Esophagus squamous epithelium (tissue), 4 donors: Measurements from ENCODE around the gene TUBGCP5.

Source experiments
- CTCF ChIP-seq, 6 experiments: fragments of 450-650 bp in 4 of 6; fragments of 200-600 bp in 2 of 6; sonication (generic) in 2 of 6; IDR thresholded peaks; one replicate each; pipeline ENCODE4 v1.5.1; 2016 to 2019; ENCODE audit warnings: antibody characterized with exemption in 6 of 6, mild to moderate bottlenecking in 4 of 6, moderate library complexity in 4 of 6
- POLR2A ChIP-seq, 4 donors: fragments of 450-650 bp; IDR thresholded peaks; one replicate each; pipeline ENCODE4 v1.6.1; 2017; ENCODE audit warnings: antibody characterized with exemption in 4 of 4, mild to moderate bottlenecking in 4 of 4, moderate library complexity in 3 of 4

GRCh38 chr15:22969489-22969888 lies 69.9 kb downstream of the TUBGCP5 start:
- no peak for TF ChIP-seq CTCF (IDR thresholded peaks at IDR 0.05)
- no peak for TF ChIP-seq POLR2A (IDR thresholded peaks at IDR 0.05)
